ELR (cell line): ENCODE results near the gene ZBTB5.
A peak's percentile ranks its signal among the peaks of the same experiment; 100 is the strongest.
"Not testable (repeated sequence)": the region's sequence is repeated elsewhere in the genome, so short reads cannot be mapped to it uniquely, and the experiment has no call there.

ENCODE experiments used
- DNase-seq: peaks from one replicate; pipeline ENCODE4 v3.0.0-alpha.2; 2015; ENCODE audit warnings: low read depth

Gene ZBTB5, protein sequence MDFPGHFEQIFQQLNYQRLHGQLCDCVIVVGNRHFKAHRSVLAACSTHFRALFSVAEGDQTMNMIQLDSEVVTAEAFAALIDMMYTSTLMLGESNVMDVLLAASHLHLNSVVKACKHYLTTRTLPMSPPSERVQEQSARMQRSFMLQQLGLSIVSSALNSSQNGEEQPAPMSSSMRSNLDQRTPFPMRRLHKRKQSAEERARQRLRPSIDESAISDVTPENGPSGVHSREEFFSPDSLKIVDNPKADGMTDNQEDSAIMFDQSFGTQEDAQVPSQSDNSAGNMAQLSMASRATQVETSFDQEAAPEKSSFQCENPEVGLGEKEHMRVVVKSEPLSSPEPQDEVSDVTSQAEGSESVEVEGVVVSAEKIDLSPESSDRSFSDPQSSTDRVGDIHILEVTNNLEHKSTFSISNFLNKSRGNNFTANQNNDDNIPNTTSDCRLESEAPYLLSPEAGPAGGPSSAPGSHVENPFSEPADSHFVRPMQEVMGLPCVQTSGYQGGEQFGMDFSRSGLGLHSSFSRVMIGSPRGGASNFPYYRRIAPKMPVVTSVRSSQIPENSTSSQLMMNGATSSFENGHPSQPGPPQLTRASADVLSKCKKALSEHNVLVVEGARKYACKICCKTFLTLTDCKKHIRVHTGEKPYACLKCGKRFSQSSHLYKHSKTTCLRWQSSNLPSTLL

DNA sequence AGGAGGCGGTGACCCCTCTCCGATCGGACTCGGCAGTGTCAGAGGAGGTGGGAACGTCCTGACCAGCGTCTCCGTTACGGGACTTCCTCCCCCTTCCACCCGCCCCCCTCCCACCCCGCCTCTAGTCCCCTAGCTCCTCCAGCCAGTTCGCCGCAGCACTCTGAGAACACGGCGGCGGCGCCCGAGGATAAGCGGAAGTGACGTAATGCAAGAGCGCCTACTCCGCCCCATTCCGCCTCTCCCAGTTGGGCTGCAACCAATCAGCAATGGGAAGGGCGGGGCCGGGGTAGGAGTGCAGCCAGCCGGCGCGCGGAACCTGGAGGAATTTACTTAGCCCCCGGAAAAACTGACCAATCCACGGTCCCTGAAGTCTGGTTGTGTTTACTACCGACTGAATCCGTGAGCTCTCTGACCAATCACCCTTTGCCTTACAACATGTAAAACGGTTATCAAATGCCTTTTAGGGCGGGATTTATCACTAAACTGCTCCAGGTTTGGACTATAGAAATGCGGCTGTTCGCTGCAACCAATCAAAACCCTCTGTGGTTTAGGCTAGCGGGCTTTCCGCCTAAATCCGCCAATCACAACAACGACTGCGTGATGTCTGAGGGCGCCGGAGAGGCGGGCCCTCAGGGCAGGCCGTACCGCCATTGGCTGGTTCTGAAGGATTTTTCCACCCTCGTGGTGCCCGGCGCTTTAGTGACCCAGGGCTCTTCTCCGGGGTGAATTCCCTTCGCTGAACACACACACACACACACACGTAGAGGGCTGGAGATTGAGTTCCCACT lies at the start of gene ZBTB5:
Gene ZBTB5 (minus strand): TSS at position 202 of the 788 bp plus-strand sequence. CDS start 22,899 bp downstream, outside the sequence.
- DNase-seq: peak; percentile 100

DNA sequence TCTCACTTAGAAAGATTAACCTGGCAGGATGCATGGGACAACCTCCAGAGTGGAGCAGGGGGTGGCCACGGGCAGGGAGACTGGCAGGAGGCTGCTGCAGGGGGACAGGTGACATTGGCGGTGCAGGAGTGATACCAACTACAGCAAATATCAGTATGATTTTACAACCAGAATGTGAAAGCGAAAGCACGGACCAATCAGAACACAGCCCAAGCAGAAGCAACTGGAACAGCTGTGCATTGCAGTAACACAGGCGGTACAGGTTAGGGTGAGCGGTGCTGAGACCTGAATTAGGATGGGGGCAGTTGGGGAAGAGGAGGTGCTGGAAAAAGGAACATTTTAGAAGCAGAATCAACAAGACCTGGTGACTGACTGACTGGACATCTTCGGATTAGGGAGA lies 49.7 kb upstream of the ZBTB5 start:
- no peak for DNase-seq

DNA sequence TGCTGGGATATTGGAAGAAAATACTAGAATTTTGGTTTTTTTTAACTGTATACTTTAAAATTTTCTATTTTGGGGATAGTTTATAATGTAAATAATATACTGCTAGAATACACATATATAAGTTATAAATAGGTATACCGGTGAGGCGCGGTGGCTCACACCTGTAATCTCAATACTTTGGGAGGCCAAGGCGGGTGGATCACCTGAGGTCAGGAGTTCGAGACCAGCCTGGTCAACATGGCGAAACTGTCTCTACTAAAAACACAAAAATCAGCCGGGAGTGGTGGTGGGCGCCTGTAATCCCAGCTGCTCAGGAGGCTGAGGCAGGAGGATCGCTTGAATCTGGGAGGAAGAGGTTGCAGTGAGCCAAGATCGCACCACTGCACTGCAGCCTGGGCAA lies 49.2 kb upstream of the ZBTB5 start:
- not testable (repeated sequence) for DNase-seq

DNA sequence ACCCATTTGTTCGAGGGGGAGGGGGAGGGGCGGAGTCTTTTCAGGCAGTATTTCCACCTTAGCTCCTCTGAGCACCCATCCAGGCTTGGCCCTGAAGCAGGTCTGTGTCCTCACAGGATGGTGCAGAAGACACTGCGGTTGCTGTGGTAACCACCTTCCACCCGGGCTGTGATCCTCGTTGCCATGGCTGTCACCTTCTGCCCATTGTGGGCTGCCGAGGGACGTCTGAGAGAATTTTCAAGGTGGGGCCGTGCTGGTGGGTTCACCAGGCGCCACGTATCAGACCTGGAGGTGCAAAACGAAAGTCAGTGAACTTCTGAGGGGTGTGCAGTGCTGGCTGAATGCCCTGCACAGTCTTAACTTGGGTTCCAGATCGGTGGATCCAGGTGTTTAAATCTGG lies 47.2 kb upstream of the ZBTB5 start:
- no peak for DNase-seq

DNA sequence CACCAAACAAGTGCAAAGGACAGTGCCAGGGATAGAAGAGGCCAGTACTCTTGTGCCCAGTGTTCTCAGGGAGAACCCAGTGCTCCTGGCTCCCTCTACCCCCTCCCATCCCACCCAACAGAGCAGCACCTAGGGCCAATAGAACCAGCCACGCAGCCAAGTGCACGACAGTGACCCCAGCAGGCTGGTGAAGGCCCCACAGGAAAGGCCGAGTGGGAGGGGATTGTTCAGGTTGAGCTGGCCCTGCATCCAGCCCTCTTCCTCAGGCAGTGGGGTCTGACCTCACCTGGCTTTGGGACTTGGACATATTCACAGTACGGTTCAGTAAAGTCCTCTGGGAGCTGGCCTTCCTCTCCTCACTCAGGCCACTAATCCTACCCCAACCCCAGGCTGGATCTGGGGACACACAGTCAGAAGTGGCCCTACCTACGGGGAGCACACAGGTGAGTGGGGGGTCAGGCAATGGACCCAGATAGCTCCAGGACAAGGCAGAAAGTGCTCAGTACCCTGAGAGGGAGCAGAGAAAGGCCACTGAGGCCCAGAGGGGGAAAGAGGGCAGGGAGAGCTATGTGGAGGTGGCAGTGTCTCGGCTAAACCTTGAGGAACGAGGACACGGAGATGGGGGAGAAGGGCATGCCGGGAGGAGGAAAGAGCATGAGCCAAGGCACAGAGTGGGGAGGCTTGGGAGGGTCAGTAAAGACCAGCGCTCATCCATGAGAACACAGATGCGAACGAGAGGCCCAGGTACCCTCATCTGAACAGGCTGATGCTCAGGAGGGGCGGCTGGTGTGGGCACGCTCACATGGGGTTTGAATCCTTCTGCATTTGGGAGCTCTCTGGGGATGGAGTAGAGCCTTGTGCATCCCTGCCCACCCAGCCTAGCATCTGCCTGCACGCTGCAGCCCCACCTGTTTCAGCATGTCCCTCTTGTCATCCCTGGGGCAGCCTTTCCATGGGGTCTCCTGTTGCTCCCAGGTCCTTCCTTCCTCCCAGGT lies 46.1 kb upstream of the ZBTB5 start:
- DNase-seq: peak; percentile 45

DNA sequence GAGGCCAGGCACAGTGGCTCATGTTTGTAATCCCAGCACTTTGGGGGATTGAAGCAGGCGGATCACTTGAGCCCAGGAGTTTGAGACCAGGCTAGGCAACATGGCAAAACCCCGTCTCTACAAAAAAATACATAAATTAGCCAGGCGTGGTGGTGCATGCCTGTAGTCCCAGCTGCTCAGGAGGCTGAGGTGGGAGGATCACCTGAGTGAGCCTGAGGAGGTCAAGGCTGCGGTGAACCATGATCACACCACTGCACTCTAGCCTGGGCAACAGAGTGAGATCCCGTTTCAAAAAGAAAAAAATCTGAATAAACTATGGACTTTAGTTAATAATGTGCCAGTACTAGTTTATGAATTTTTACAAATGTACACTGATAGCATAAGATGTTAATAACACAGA lies 44.8 kb upstream of the ZBTB5 start:
- DNase-seq: not testable (repeated sequence)

DNA sequence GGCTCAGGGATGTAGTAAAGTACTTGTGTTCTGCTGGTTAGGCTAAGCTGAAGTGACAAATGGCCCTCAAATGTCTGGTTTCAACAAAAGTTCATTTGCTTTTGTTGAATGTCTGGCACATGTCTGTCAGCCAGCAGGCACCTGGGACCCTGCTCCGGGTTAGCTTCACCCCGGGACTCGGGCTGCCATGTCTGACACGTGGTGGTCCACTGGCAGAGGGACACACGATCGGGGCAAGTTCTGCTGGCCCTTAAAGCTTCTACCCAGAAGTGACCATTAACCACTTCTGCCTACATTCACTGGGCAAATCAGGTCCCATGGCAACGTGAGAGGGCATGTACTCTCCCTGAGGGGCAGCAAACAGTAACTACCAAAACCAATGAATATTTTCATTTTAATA lies 44.3 kb upstream of the ZBTB5 start:
- DNase-seq: no peak

DNA sequence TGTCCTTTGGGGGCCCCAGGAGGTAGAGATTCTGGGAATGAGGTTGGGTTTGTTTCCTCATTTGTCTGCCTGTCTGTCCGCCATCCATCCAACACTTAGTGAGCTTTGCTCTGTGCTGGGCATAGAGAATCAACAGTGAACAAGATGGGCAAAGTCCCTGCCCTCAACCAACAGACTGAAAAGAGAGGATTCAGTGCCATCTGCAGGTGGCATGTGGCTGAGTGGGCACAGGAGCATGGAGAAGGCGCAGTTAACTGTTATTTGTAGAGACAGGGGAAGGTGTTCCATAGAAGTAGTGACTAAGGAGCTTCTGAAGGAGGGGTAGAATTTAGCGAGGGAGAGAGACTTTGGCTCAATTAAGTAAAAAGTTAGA lies 43.6 kb upstream of the ZBTB5 start:
- no peak for DNase-seq

DNA sequence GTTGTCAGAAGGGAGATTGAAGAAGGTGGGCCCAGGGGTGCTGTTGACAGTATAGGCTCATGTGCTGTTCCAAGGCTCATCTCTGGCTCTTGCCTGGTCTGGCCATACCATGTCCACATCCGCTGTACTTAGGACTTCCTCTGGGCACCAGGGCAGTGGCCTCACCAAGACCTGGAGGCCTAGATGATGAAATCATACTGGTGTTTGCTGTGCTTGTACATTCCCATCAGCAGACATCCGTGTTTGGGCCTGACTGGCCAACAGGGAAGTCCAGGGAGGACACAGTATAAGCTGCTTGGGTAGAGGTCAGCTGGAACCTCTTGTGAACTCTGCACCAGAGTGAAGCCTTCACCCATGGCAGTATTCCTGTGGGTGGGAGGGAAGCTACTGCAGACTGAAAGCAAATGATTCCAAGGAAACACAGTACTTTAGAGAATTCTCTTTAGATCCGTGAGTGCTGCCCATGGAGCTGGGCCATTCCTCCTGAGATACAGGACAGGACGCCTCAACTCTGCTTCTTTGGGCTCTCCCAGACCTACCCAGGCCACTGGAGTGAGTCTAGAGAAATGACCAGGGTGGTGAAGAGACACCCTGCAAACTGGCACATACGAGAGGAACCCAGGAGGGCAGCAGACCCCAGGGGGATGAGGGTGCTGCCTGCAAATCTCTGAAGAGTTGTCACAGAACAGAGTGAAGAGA lies 43.0 kb upstream of the ZBTB5 start:
- no peak for DNase-seq

DNA sequence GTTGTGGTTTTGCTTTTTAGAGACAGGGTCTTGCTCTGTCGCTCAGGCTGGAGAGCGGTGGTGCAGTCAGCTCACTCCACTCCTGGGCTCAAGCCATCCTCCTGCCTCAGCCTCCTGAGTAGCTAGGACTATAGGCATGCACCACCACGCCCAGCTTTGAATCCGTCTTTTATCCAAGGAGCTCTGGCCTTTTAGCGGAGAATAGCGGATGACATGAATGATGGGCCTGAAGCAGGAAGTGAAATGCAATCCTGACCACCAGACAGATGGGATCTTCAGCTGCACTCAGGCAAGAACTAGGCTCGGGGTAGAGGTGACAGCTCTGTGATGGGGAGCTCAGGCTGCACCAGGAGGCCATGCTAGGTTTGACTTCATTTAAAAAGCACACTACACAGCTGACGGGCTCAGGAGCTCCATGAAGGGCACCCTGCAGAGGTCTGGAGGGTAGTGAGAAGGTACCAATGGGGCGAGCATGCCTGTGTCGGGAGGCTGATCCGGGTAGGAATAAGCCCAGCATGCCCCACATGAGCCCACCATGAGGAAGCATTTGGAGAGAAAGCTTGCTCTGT lies 42.4 kb upstream of the ZBTB5 start:
- no peak for DNase-seq

DNA sequence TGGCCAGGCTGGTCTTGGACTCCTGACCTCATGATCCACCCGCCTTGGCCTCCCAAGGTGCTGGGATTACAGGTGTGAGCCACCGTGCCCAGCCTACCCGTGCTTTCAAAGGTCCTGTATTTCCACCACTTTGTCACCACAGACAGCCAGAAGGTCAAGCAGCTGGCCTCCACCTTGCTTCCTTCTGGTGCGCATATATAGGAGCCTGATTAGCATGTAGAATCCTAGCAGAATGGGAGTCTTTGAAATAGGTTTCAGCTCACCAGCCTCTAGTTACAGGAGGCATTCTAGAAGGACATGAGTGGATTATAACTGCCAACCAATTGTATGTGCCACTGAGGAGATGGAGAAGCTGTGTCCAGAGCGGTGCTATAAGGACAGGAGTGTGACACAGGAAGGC lies 39.4 kb upstream of the ZBTB5 start:
- no peak for DNase-seq

DNA sequence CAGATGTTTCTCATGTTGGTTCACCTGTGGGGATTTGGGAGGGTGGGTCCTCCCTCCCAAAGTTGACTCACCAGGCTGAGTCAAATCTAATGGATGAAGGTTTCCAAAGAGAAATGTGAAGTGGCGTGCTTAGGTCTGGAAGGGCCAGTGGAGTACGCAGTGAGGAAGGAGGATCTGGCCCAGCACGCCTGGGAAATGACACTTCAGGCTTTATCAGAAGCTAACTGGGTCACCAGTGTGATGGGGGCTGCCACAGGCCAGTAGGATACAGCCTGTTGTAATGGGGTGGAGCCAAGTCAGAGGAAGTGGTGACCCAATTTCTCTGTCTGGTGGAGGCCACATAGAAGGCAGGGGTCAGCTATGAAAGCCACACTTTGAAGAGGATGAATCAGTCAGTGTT lies 38.5 kb upstream of the ZBTB5 start:
- peak; percentile 34 for DNase-seq

DNA sequence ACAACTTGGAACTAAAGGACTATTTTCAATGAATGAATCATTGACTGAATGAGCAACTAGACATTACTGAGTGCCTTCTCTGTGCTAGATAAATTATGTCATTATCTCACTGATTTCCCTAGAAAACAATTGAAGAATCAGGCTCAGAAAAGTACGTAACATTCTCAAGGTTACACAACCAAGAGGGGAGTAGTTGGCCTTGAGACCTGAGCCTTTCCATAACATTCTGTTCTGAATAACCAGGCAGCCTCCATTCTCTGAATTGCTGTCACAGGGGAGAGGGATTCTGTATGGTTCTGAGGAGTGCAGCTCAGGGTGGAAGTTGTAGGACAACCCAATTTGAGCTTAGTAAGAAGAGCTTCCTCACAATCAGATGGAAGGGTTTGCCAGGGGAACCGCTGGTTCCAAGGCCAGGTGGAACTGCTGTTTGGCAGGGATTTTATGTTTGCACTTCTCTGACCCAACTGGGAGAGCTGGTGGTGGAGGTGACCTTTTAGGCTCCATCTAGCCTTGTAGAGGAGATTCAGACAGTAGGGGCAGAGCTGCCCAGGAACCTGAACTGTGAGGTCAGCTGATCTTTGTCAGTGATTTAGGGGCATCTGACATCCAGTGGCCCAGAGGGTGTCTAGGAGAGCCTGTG lies 36.8 kb upstream of the ZBTB5 start:
- no peak for DNase-seq

DNA sequence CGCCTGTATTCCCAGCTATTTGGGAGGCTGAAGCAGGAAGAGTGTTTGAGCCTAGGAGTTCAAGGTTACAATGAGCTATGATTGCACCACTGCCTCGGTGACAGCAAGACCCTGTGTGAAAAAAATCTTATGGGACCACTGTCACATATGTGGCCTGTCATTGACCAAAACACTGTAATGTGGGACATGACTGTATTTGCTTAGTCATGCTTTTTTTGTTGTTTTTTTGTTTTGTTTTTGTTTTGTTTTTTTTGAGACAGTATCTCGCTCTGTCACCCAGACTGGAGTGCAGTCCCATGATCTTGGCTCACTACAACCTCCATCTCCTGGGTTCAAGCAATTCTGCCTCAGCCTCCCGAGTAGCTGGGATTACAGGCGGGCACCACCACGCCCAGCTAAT lies 34.0 kb upstream of the ZBTB5 start:
- DNase-seq: no peak

DNA sequence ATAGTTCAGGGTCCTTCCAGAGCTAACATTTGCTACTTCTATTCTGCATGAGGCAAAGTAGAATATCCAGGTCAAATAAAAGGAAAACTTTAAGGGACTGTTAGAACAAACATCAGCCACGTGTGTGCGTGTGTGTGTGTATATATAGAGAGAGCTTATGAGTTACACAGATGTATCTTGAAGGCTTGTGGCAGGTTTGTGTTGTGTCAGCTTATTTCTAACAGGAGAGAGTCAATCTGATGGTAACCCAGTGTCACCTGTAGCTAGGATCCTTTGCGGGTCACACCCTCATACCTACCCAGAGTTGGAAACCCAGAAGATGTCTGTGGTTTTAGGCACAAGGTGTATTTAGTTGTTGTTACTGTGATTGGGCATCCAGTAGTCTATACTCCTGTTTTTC lies 33.2 kb upstream of the ZBTB5 start:
- DNase-seq: no peak

DNA sequence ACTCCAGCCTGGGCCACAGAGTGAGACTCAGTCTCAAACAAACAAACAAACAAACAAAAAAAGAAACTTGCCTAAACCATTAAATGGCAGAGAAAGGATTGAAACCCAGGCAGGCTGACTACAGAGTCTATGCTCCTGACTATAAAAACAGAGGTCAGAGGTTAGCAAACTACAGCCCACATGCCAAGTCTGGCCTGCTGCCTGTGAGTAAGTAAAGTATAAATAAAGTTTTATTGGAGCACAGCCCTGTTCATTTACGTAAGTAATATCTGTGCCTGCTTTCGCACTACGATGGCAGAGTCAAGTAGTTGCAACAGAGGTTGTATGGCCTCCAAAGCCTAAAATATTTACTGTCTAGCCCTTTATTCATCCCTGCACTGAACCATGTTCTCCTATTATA lies 32.1 kb upstream of the ZBTB5 start:
- no peak for DNase-seq

DNA sequence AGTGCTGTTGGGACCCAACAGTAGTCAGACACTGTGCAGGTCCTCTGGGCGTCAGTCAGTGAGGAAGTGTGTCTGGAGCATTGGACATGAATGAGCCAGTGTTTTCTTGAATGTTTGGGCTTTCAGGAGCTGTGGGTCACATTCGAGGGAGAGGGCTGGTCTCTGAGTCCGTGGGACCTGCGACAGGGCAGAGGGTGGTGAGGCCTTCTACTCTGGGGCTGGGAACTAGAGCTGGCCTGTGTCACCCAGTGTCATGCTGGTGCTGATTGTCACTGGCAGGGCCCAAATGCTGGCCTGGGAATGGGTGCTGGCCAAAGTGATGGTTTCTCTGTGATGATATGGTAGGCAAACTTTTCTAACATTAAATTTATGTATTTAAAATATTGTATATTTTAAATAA lies 30.8 kb upstream of the ZBTB5 start:
- no peak for DNase-seq

DNA sequence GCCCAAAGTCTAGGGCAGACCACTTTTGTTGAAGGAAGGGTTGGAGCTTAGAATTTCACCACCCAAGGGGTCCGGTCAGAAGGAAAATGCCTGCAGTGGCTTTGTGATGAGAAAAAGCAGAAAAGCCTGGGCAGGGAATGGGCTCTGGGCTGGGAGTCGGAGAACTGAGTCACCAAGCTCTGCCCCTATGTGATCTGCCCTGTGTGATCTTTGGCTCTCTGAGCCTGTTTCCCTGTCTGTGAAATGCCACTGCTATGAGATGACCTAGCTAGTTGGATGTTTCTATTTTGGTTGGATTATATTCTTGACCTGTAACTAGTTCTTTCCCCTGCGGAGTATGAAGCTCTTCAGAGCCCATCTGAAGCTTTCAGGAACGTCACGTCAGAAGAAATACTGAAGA lies 30.3 kb upstream of the ZBTB5 start:
- DNase-seq: no peak

DNA sequence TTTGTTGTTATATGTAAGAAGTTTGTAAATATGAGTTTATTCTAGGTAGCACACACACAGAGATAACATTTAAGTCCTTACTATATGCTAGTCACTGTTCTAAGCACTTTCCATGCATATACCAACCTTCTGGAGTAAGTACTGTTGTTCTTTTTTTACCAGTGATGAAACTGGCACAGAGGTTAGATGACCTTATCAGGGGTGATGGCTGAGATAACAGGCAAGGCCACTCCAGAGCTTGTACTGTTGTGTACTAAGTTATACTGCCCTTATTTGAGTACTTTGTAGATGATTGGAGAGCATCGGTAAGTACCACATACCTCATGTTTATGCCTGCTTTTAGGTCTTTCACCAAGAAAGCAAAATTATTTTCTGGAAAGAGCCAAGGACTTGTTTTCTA lies 26.7 kb upstream of the ZBTB5 start:
- DNase-seq: no peak
